Limb (tissue), 2 donors: ENCODE measurements around the gene SEL1L3.

ENCODE experiments used
- DNase-seq, 2 donors: peaks; one replicate each; pipeline ENCODE4 v3.0.0-alpha.2; 2016; ENCODE audit errors: extremely low spot score in 2 of 2

Gene SEL1L3

GRCh38 chr4:25755911-25756310, 106.9 kb downstream of the SEL1L3 start:
- DNase-seq = no peak

GRCh38 chr4:25753239-25753638, 109.5 kb downstream of the SEL1L3 start:
- DNase-seq = no peak

DNA sequence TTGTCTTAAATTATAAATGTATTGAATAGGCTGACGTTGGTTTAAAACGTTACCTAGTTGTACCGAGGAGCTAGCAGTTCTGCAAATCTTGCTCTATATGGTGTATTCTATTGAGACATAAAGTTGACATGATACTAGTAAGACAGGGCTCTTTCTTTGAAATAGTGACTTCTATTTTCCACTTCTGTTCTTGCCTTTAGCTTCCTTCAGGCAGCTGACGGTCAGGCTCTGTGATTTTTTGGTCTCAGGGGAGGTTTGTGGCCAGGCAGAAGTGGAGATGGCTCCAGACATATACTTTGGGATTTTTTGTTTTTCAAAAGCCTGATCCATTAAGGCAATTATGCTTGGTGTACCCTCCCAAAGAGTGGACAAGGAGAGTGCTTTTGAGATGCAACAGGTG, 111.9 kb downstream of the SEL1L3 start:
- DNase-seq = no peak

- no peak for DNase-seq
Observed at GRCh38 chr4:25749150-25749794, 113.5 kb downstream of the SEL1L3 start.

GRCh38 chr4:25743971-25744370, 118.8 kb downstream of the SEL1L3 start:
- DNase-seq = no peak

GRCh38 chr4:25729564-25729963, 133.2 kb downstream of the SEL1L3 start:
- DNase-seq = no peak

DNA sequence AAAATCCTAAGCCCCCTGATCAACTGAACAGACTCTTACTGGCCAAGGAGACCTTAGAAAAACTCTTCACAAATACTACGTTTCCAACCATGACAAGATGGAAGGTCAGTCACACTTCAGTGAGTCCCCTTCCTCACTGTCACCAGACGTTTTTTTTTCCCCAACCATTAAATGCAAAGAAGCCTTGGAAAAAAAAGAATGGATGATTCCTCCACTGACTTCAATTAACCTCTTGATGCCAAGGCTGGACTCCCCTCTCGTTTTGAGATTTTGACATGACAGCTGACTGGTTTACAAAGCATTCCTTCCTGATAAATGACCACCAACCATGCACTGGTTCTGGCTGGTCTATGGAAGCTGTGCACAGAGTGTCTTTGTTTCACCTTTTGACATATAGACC, 133.9 kb downstream of the SEL1L3 start:
- no peak for DNase-seq

DNA sequence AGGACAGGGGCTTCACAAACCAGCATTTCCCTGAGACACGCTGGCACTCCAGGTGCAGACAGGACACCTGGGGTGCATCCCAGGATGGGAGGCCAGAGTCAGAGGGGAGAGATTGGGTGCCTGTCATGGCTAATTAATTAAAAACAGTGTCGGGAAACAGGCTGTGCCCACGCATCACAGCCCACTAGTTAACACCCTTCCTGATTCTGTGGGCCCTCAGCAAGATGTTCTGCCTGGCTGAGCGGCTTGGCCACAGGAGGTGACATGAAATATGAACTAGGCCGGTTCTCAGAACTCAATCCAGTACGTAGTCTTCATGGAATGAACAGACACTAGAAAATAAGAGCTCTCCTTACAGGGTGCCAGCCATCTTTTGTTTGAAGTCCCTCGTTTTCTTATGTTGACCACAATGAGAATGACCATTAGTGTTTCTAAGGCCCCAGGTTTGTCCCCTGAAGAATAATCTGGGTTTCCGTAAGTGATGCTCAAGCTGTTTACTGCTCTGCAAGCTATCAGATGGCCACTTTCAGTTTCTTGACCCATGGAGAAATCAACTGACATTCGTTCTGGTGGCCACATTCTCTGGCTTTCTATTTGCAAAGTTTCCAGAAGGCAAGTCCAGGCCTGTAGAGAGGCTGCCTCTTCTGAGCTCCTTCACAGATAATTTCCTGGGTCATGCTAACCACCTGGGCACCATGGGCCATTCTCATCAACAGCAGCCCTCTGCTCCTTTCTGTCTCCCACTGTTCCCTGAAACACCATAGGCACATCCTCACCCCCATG, 134.9 kb downstream of the SEL1L3 start:
- DNase-seq = no peak

GRCh38 chr4:25725870-25726269, 136.9 kb downstream of the SEL1L3 start:
- no peak for DNase-seq

DNA sequence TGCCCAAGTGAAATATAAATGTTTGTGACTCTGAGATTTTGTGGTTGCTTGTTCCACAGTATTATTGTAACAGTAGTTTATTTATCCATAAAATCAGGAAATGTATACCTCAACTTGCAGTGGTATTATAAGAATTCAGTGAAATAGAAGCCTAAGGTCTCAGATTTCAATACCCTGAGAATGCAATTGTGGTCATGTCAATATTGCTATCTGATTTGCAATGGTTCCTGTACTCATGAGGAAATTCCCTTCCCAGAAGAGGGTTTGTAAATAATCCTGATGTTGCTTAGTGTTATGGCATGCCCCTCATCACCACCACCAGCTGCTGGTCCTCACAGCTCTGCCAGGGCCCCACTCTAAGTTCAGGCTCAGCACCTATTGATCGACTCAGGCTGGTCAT, 139.4 kb downstream of the SEL1L3 start:
- no peak for DNase-seq

DNA sequence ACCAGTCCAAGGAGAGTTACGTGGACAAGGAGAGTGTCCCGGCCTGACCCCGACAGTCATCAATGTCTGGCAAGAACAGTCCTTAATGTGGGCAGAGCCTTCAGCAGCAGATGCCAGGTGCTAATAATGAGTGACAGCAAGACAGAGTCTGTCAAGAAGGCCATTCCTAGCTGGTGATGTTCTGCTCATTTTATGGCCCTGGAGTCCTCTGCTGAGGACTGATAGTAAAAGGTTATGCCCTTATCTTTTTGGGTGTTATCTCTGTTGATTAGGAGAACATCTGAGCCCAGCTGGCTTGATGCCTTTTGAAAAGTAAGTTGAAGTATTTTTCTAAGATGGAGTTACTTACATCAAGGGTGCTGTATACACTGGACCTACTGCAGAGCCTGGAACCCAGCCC, 139.8 kb downstream of the SEL1L3 start:
- no peak for DNase-seq

DNA sequence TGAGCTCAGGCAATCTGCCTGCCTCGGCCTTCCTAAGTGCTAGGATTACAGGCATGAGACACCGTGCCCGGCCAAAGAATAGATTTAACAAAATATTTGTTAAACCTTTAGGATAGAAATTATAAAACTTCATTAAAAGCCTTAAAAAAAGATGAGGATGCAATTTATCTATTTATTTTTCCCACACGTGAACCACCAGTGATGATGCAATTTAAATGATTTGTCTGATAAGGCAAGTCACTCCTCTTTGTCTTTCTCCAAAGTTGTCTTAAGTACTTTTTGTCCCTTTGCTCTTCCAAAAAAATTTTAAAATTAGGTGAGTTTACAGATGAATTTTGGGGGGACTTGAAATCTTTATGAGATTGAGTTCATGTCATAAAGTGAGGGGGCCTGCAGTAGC, 149.0 kb downstream of the SEL1L3 start:
- no peak for DNase-seq

GRCh38 chr4:25712611-25713010, 150.2 kb downstream of the SEL1L3 start:
- DNase-seq = no peak

- no peak for DNase-seq
Observed at GRCh38 chr4:25710637-25711036, 152.2 kb downstream of the SEL1L3 start.

DNA sequence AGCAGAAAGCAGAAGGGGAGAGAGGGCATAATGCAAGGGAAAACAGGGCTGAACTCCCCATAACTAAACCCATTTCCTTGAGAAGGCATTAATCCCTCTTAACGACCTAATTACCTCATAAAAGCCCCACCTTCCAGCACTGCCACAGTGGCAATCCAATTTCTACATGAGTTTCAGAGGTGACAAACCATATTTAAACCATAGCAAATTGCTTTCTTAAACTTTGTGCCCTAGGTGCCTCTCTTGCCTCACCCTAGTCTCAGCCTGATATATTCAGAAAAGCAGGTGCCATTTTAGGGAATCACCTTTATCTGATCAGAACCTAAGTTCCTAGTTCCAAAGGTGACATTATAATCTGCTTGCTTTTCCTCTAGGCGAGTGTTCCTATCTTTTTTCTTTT, 158.3 kb downstream of the SEL1L3 start:
- DNase-seq = no peak

- no peak for DNase-seq
Observed at GRCh38 chr4:25703731-25704388, 158.9 kb downstream of the SEL1L3 start.

DNA sequence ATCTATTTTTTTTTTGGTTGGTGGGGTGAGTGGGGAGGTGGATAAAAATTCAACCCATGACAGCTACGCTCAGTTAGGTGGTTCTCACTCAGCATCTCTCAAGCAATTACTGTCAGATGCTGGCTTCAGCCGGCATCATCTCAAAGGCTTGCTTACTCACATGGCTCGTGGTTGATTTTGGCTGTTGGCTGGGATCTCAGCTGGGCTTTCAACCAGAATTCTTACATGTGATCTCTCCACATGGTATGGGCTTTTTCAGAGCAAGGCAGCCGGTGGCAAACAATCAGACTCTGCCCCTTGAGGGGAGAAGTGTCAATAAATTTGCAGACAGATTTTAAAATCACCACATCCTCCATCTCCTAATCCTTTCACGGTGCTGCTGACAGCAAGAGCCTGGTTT, 159.9 kb downstream of the SEL1L3 start:
- peak; percentile 6 to 37 for DNase-seq

- no peak for DNase-seq
Observed at GRCh38 chr4:25700661-25701060, 162.1 kb downstream of the SEL1L3 start.

GRCh38 chr4:25697516-25697915, 165.3 kb downstream of the SEL1L3 start:
- DNase-seq = no peak
